ENCODE data around the gene FASLG.

DNA sequence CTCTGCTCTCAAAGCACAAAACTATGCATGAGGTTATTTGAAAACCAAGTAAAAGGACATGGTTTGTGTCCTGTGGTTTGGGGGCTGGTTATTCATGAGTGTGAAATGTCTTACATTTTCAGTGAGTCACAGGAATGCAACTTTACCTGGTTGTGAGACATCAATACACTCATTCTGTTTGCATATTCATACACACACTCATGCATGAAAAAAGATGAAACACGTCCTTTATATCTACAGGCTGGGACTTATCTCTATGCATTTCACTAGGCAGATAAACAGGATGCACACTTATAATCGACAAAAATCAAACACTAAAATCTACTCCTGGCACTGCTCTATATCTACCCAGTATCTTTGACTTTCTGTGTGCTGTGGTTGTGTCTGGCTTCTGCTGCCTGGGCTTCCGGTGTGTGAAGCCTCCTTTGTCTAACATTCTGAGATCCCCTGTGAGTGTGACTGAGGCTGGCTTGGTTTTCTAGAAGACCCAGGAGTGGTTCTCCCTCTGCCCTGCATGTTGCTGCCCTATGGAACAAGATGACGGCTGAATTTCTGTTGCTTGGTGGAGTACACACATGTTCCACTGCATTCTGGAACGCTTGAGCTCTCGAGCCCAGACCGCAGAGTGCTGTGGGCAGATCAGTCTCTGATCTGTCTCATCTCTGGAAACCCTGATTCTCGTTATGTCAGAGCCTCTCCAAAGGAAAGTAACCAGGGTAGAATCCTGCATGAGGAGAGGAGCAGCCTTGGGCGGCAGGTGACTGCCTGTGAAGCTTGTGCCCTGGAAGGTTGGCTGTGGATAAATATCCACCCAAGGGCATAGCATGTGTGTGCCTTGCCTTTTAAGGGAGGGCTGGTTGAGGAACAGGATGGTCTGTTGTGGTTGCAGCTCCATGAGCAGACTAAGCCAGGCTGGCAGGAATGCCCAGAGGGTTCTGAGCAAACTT is 19.7 kb upstream of the FASLG start:
- TF ChIP-seq, protein P1, sequence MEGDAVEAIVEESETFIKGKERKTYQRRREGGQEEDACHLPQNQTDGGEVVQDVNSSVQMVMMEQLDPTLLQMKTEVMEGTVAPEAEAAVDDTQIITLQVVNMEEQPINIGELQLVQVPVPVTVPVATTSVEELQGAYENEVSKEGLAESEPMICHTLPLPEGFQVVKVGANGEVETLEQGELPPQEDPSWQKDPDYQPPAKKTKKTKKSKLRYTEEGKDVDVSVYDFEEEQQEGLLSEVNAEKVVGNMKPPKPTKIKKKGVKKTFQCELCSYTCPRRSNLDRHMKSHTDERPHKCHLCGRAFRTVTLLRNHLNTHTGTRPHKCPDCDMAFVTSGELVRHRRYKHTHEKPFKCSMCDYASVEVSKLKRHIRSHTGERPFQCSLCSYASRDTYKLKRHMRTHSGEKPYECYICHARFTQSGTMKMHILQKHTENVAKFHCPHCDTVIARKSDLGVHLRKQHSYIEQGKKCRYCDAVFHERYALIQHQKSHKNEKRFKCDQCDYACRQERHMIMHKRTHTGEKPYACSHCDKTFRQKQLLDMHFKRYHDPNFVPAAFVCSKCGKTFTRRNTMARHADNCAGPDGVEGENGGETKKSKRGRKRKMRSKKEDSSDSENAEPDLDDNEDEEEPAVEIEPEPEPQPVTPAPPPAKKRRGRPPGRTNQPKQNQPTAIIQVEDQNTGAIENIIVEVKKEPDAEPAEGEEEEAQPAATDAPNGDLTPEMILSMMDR (conservative IDR thresholded peaks at IDR 0.05; ENCODE audit: low read depth, low read length) = no peak
- no peak for TF ChIP-seq EZH2 (IDR thresholded peaks at IDR 0.05; ENCODE audit: borderline replicate concordance, low read depth, low read length, poor library complexity, severe bottlenecking)
